GM18909 (cell line): ENCODE data around the gene SPDYE1.

Experiments used
- ATAC-seq: cut with Tn5 transposase; IDR thresholded peaks from one replicate; pipeline ENCODE4 v1.9.1; 2021; ENCODE audit warnings: mild to moderate bottlenecking; ENCODE audit not compliant: unreplicated experiment, poor library complexity

The SPDYE1 gene

GRCh38 chr7:44039800-44040492 is 42.2 kb downstream of the SPDYE1 start:
- ATAC-seq: peak; percentile 2

GRCh38 chr7:44040493-44040891 is 42.8 kb downstream of the SPDYE1 start:
- ATAC-seq: peak; percentile 44

- no peak for ATAC-seq
Observed at GRCh38 chr7:44042221-44042620, 44.5 kb downstream of the SPDYE1 start.

- no peak for ATAC-seq
Observed at GRCh38 chr7:44043902-44044301, 46.2 kb downstream of the SPDYE1 start.

GRCh38 chr7:44044315-44045225 is 46.9 kb downstream of the SPDYE1 start, which contains the start of gene DBNL:
DBNL (plus strand) TSS chr7:44044702; CDS start chr7:44044738, 36 bp downstream.
- ATAC-seq: peak; percentile 71

- ATAC-seq: peak; percentile 1
Observed at GRCh38 chr7:44045226-44046014, 47.7 kb downstream of the SPDYE1 start.

GRCh38 chr7:44046321-44047061 is 48.8 kb downstream of the SPDYE1 start:
- peak; percentile 72 for ATAC-seq

GRCh38 chr7:44048031-44048795 is 50.5 kb downstream of the SPDYE1 start:
- no peak for ATAC-seq

GRCh38 chr7:44050121-44050914 is 52.6 kb downstream of the SPDYE1 start:
- no peak for ATAC-seq

- ATAC-seq: no peak
Observed at GRCh38 chr7:44050915-44051560, 53.3 kb downstream of the SPDYE1 start.

- no peak for ATAC-seq
Observed at GRCh38 chr7:44051611-44052220, 54.0 kb downstream of the SPDYE1 start.

- no peak for ATAC-seq
Observed at GRCh38 chr7:44052771-44053365, 55.2 kb downstream of the SPDYE1 start.

GRCh38 chr7:44056681-44057080 is 59.0 kb downstream of the SPDYE1 start:
- ATAC-seq: no peak

- ATAC-seq: no peak
Observed at GRCh38 chr7:44057181-44057848, 59.6 kb downstream of the SPDYE1 start.

- ATAC-seq: no peak
Observed at GRCh38 chr7:44057849-44058758, 60.4 kb downstream of the SPDYE1 start.
